Peyer's patch (tissue), 4 donors: Measurements from ENCODE around the gene PUSL1. TPM values are rescaled to one million over a fixed set of nuclear protein-coding genes. Genes with fewer than 3 reads are reported as not detected.

Source experiments
- DNase-seq, 3 donors: peaks; one replicate each; pipeline ENCODE4 v3.0.0-alpha.2; 2017 to 2019
- H3K27ac ChIP-seq, 4 donors: fragments of 200-600 bp; sonication (generic); one replicate each; pipeline ENCODE4 v1.5.1; 2016 to 2019
- H3K27me3 ChIP-seq, 2 donors: fragments of 200-600 bp; sonication (generic); one replicate each; pipeline ENCODE4 v1.5.1; 2019
- H3K36me3 ChIP-seq, 3 donors: fragments of 200-600 bp; sonication (generic); one replicate each; pipeline ENCODE4 v1.5.1; 2016 to 2019
- H3K4me1 ChIP-seq, 4 donors: fragments of 200-600 bp; sonication (generic); one replicate each; pipeline ENCODE4 v1.5.1; 2016 to 2019
- H3K4me3 ChIP-seq, 4 donors: fragments of 200-600 bp; sonication (generic); 1 replicate in 3 of 4; 2 replicates in 1 of 4; pipeline ENCODE4 v1.5.1; 2016 to 2019; ENCODE audit warnings: mild to moderate bottlenecking in 1 of 4
- H3K9me3 ChIP-seq, 4 donors: fragments of 200-600 bp; sonication (generic); one replicate each; pipeline ENCODE4 v1.5.1; 2016 to 2019; ENCODE audit warnings: mild to moderate bottlenecking in 1 of 4
- CTCF ChIP-seq, 6 experiments: fragments of 450-650 bp in 4 of 6; fragments of 200-600 bp in 2 of 6; sonication (generic) in 1 of 6; IDR thresholded peaks; one replicate each; pipeline ENCODE4 v1.5.1; 2017 to 2019; ENCODE audit warnings: antibody characterized with exemption in 6 of 6, mild to moderate bottlenecking in 3 of 6, moderate library complexity in 1 of 6
- POLR2A ChIP-seq, 2 donors: fragments of 450-650 bp; IDR thresholded peaks; one replicate each; pipeline ENCODE4 v1.5.1; 2017; ENCODE audit warnings: antibody characterized with exemption in 2 of 2, mild to moderate bottlenecking in 2 of 2, moderate library complexity in 2 of 2
- total RNA-seq, 4 donors: library from RNA; depleted of rRNA; stranded (reverse); fragments of >200 nt; gene quantifications; one replicate each; pipeline ENCODE4 v1.1.0, GENCODE V29; 2016

The PUSL1 gene
- total RNA-seq, 4 donors from 2014 or later: 12.4 to 38.9 (median 24.4) TPM

- Histone ChIP-seq H3K4me1 (peaks cover 5 to 47% (median 28%) of the 10 kb centered on the region in 4 donors), H3K27ac (no peak overlapping the region), H3K36me3 (no peaks in the 10 kb centered on the region), H3K9me3 (no peaks in the 10 kb centered on the region), H3K27me3 (no peaks in the 10 kb centered on the region), H3K4me3 (no peak overlapping the region)
- no peak for TF ChIP-seq POLR2A (IDR thresholded peaks at IDR 0.05)
- no peak for TF ChIP-seq CTCF (IDR thresholded peaks at IDR 0.05)
- DNase-seq: no peak
Measured at GRCh38 chr1:1274931-1275431, 33.4 kb upstream of the PUSL1 start.

- Histone ChIP-seq H3K27me3 (no peaks in the 10 kb centered on the region), H3K27ac (no peak overlapping the region), H3K4me1 (peaks cover 5 to 44% (median 21%) of the 10 kb centered on the region in 4 donors), H3K9me3 (no peaks in the 10 kb centered on the region), H3K4me3 (no peak overlapping the region), H3K36me3 (no peaks in the 10 kb centered on the region)
- no peak for DNase-seq
- no peak for TF ChIP-seq CTCF (IDR thresholded peaks at IDR 0.05)
- TF ChIP-seq POLR2A (IDR thresholded peaks at IDR 0.05): no peak
Measured at GRCh38 chr1:1275836-1276235, 32.6 kb upstream of the PUSL1 start.

GRCh38 chr1:1278620-1279019, 29.8 kb upstream of the PUSL1 start:
- Histone ChIP-seq H3K4me3 (no peak overlapping the region), H3K27ac (no peak overlapping the region), H3K27me3 (no peaks in the 10 kb centered on the region), H3K4me1 (peaks cover 0 to 40% (median 6%) of the 10 kb centered on the region in 4 donors), H3K9me3 (no peaks in the 10 kb centered on the region), H3K36me3 (no peaks in the 10 kb centered on the region)
- no peak for DNase-seq
- no peak for TF ChIP-seq POLR2A (IDR thresholded peaks at IDR 0.05)
- TF ChIP-seq CTCF (IDR thresholded peaks at IDR 0.05): peak in 1 of 6 experiments; percentile 10

- Histone ChIP-seq H3K27me3 (no peaks in the 10 kb centered on the region), H3K36me3 (no peaks in the 10 kb centered on the region), H3K9me3 (no peaks in the 10 kb centered on the region), H3K4me3 (no peak overlapping the region), H3K4me1 (peaks cover 0 to 40% (median 6%) of the 10 kb centered on the region in 4 donors), H3K27ac (no peak overlapping the region)
- DNase-seq: no peak
- TF ChIP-seq POLR2A (IDR thresholded peaks at IDR 0.05) (no peak), CTCF (IDR thresholded peaks at IDR 0.05) (no peak)
Measured at GRCh38 chr1:1279028-1279427, 29.4 kb upstream of the PUSL1 start.

- H3K27ac ChIP-seq: peak overlapping the region in 3 of 4 donors; percentile 78 to 96 (median 86)
- no peak for DNase-seq
- H3K4me1 ChIP-seq: peaks cover 0 to 41% (median 2%) of the 10 kb centered on the region in 4 donors
- TF ChIP-seq CTCF (IDR thresholded peaks at IDR 0.05) (no peak), POLR2A (IDR thresholded peaks at IDR 0.05) (no peak)
- peak overlapping the region in 2 of 4 donors; percentile 10 to 13 for H3K4me3 ChIP-seq
- H3K27me3 ChIP-seq: no peaks in the 10 kb centered on the region
- H3K36me3 ChIP-seq: no peaks in the 10 kb centered on the region
- H3K9me3 ChIP-seq: no peaks in the 10 kb centered on the region
Measured at GRCh38 chr1:1280782-1281481, 27.5 kb upstream of the PUSL1 start.
